Activated B cell treated with CpG ODN at 0.5 μM for 24 hours (primary cell): ENCODE measurements around the gene GAL3ST2. TPM values are rescaled to one million over a fixed set of nuclear protein-coding genes. Genes with fewer than 3 reads are reported as not detected.

ENCODE experiments used
- ATAC-seq: fragments of 200-7000 bp; cut with Tn5 transposase; one replicate; pipeline ENCODE4 v1.10.0; 2021; ENCODE audit warnings: low read depth, mild to moderate bottlenecking, moderate library complexity
- CTCF ChIA-PET: fragments of 350-600 bp; sonication (Branson Sonifier 250); formaldehyde crosslinking; loops from one replicate; lab custom pipeline; 2021; ENCODE audit warnings: antibody characterized with exemption; lab: Charles Lee
- POLR2A ChIA-PET: fragments of 350-600 bp; sonication (Branson Sonifier 250); formaldehyde crosslinking; loops from one replicate; lab custom pipeline; 2021; ENCODE audit warnings: antibody characterized with exemption; lab: Charles Lee
- DNase-seq: peaks from one replicate; pipeline ENCODE4 v3.0.0; 2022
- H3K27ac Mint-ChIP-seq: one replicate; pipeline ENCODE4 v1.8.0; 2020; ENCODE audit warnings: mixed read lengths
- H3K27me3 Mint-ChIP-seq: one replicate; pipeline ENCODE4 v1.8.0; 2021; ENCODE audit warnings: mixed read lengths
- H3K36me3 Mint-ChIP-seq: one replicate; pipeline ENCODE4 v1.8.0; 2021; ENCODE audit warnings: low read depth, mixed read lengths
- H3K4me1 Mint-ChIP-seq: one replicate; pipeline ENCODE4 v1.8.0; 2021; ENCODE audit warnings: mixed read lengths
- H3K4me3 Mint-ChIP-seq: one replicate; pipeline ENCODE4 v1.8.0; 2020; ENCODE audit warnings: mild to moderate bottlenecking, mixed read lengths
- H3K9me3 Mint-ChIP-seq: one replicate; pipeline ENCODE4 v1.8.0; 2020; ENCODE audit warnings: mixed read lengths
- intact Hi-C: fragments of 100-400 bp; cut with micrococcal nuclease; formaldehyde crosslinking; loops from one replicate; pipeline ENCODE4 v1.15.1; 2024
- total RNA-seq: library from RNA; stranded (reverse); gene quantifications from 2 replicates; pipeline ENCODE4 v1.2.3, GENCODE V29; 2022
- TF ChIP-seq, protein P1 (sequence below): fragments of 200-600 bp; IDR thresholded peaks from one replicate; pipeline ENCODE4 v1.8.0; 2022; ENCODE audit warnings: antibody characterized with exemption, mild to moderate bottlenecking

GAL3ST2 gene
- total RNA-seq, 1 donor from 2014 or later, result not detected

- no peaks in the 10 kb centered on the region for H3K27me3 Mint-ChIP-seq
- intact Hi-C loops, result no loop called here
- peaks cover 9% of the 10 kb centered on the region for H3K36me3 Mint-ChIP-seq
- no peak for ATAC-seq
- DNase-seq, result no peak
- TF ChIP-seq, protein P1, sequence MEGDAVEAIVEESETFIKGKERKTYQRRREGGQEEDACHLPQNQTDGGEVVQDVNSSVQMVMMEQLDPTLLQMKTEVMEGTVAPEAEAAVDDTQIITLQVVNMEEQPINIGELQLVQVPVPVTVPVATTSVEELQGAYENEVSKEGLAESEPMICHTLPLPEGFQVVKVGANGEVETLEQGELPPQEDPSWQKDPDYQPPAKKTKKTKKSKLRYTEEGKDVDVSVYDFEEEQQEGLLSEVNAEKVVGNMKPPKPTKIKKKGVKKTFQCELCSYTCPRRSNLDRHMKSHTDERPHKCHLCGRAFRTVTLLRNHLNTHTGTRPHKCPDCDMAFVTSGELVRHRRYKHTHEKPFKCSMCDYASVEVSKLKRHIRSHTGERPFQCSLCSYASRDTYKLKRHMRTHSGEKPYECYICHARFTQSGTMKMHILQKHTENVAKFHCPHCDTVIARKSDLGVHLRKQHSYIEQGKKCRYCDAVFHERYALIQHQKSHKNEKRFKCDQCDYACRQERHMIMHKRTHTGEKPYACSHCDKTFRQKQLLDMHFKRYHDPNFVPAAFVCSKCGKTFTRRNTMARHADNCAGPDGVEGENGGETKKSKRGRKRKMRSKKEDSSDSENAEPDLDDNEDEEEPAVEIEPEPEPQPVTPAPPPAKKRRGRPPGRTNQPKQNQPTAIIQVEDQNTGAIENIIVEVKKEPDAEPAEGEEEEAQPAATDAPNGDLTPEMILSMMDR, result no peak
- H3K4me3 Mint-ChIP-seq, result no peak overlapping the region
- ChIA-PET CTCF (no interaction called here), POLR2A (interaction anchor here (0.7 kb wide), 1 partner anchor 478 kb away, joined by 3 read pairs; no protein-coding TSS in a partner anchor)
- no peak overlapping the region for H3K27ac Mint-ChIP-seq
- H3K9me3 Mint-ChIP-seq, result peaks cover 3% of the 10 kb centered on the region
- no peaks in the 10 kb centered on the region for H3K4me1 Mint-ChIP-seq
Measured at GRCh38 chr2:241764275-241765241, 12.1 kb upstream of the GAL3ST2 start.

DNA sequence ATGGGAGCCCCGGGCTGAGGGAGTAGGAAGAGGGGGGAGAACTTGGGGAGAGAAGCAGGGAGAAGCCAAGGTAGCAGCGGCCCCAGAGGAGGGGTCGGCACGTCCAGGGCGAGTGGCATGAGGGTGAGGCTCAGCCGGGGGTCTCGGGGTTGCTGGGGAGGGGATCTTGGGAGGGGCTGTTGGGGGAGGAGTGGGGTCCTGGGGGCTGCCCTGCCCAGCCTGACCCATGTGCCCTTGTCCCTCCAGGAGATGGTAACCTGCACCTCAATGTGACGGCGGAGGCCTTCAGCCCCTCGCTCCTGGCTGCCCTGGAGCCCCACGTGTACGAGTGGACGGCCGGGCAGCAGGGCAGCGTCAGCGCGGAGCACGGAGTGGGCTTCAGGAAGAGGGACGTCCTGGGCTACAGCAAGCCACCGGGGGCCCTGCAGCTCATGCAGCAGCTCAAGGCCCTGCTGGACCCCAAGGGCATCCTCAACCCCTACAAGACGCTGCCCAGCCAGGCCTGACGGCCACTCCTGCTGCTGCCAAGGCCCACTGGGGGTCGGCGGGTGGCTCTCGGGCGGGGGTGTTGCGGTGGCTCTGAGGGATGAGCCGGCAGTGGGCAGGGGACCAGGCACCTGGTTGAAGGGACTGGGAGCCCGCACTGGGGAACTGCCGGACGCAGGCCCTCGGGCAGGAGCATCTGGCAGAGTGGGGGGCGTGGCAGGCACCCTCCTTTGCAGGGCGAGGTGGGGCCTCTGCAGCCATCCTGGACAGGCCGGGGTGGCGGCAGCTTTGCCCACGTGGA lies 9.0 kb upstream of the GAL3ST2 start:
- Mint-ChIP-seq H3K36me3 (no peaks in the 10 kb centered on the region), H3K9me3 (no peaks in the 10 kb centered on the region), H3K27me3 (no peaks in the 10 kb centered on the region), H3K4me3 (no peak overlapping the region), H3K27ac (no peak overlapping the region), H3K4me1 (peaks cover 12% of the 10 kb centered on the region)
- DNase-seq (no peak), ATAC-seq (no peak)
- TF ChIP-seq, protein P1, result no peak
- CTCF ChIA-PET, result no interaction called here
- POLR2A ChIA-PET, result no interaction called here
- intact Hi-C loops, result no loop called here

DNA sequence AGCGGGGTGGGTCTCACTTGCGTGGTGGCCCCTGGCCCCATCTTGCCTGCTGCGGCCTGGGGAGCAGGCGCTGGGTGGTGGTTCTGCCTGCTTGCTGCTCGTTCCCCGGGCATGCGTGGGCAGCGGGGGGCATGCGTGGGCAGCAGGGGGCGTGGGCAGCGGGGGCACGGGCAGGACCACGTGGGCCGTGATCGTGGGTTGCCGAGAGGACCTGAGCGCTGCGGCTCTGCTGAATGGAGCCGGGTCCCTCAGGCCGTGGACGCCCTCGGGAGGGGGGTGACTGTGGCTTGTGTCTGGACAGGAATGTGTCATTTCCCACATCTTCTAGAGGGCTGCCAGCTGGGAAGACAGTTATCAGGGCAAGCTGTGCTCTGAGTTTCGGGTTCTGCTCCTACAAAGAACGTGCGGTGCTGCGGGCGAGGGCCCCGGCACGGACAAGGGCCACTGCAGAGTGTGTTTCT lies 8.3 kb upstream of the GAL3ST2 start:
- Mint-ChIP-seq H3K27ac (no peak overlapping the region), H3K4me1 (peaks cover 14% of the 10 kb centered on the region), H3K4me3 (no peak overlapping the region), H3K9me3 (no peaks in the 10 kb centered on the region), H3K27me3 (no peaks in the 10 kb centered on the region), H3K36me3 (no peaks in the 10 kb centered on the region)
- DNase-seq, result no peak
- no peak for ATAC-seq
- TF ChIP-seq, protein P1, result no peak
- intact Hi-C loops, result no loop called here
- ChIA-PET CTCF (no interaction called here), POLR2A (no interaction called here)

DNA sequence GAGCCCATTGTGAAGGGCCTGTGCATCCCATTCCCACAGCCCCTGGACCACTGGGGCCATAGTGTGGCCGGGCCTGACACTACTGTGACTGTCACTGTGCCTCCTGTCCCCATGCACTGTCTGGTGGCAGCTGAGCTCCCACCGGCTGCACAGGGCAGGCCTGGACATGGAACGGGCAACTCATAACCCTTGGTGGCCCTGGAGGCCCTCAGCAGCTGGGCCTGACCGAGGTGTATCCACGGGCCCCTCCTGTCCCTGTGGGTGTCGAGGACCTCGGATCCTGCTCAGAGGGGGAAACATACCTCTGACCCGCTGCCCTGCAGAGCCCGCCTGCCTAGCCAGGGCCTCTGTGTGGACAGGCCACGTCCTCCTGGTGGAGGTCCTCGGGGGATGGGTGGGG lies 7.8 kb upstream of the GAL3ST2 start:
- TF ChIP-seq, protein P1, result no peak
- H3K4me1 Mint-ChIP-seq, result peaks cover 14% of the 10 kb centered on the region

DNA sequence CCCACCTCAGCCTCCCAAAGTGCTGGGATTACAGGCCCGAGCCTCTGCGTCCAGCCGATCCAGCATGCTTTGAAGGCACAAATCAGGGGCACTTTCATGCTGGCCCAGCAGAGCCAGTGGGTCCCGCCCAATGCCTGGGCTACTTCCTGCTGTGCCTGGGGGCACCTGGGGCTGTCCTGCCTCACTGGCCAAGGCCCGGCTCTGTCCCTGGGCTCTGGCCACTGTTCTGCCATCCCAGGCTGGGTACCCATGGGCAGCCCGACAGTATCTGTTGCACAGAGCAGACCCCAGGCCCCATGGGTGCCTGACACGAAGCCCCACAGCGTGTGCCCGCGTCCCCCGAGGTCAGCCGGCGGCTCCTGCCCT lies 6.8 kb upstream of the GAL3ST2 start:
- DNase-seq, result no peak
- POLR2A ChIA-PET, result no interaction called here
- intact Hi-C loops, result loop anchor here (5.0 kb wide), 1 partner anchor 33 kb away; no protein-coding TSS in a partner anchor

More for the DNA sequence above, 7.8 kb upstream of the GAL3ST2 start:
- ATAC-seq (no peak), DNase-seq (no peak)
- Mint-ChIP-seq H3K9me3 (no peaks in the 10 kb centered on the region), H3K36me3 (no peaks in the 10 kb centered on the region), H3K4me3 (no peak overlapping the region), H3K27ac (no peak overlapping the region), H3K27me3 (no peaks in the 10 kb centered on the region)
- ChIA-PET POLR2A (no interaction called here), CTCF (no interaction called here)
- intact Hi-C loops, result no loop called here

More for the DNA sequence above, 6.8 kb upstream of the GAL3ST2 start:
- CTCF ChIA-PET, result no interaction called here
- no peaks in the 10 kb centered on the region for H3K9me3 Mint-ChIP-seq
- no peaks in the 10 kb centered on the region for H3K36me3 Mint-ChIP-seq
- peaks cover 14% of the 10 kb centered on the region for H3K4me1 Mint-ChIP-seq
- H3K27ac Mint-ChIP-seq, result no peak overlapping the region
- no peak overlapping the region for H3K4me3 Mint-ChIP-seq
- ATAC-seq, result no peak
- TF ChIP-seq, protein P1, result no peak
- H3K27me3 Mint-ChIP-seq, result no peaks in the 10 kb centered on the region
